SK-N-MC (cell line): ENCODE data around the gene CCDC57.

ENCODE experiments used
- DNase-seq: peaks from one replicate; pipeline ENCODE4 v3.0.0-alpha.2; 2011; ENCODE audit warnings: low read depth, low spot score
- H3K27ac ChIP-seq: fragments of 200-600 bp; sonication (generic); 2 replicates; pipeline ENCODE4 v1.5.1; 2016; ENCODE audit warnings: mixed run types
- H3K36me3 ChIP-seq: fragments of 200-600 bp; sonication (generic); 2 replicates; pipeline ENCODE4 v1.6.1; 2017; ENCODE audit warnings: antibody characterized with exemption, low read length, mixed read lengths; ENCODE audit not compliant: insufficient read depth
- H3K4me3 ChIP-seq: fragments of 200-600 bp; sonication (generic); 2 replicates; pipeline ENCODE4 v1.5.1; 2016
- H3K9ac ChIP-seq: fragments of 200-600 bp; sonication (generic); 2 replicates; pipeline ENCODE4 v1.8.0; 2017; ENCODE audit warnings: mixed run types, mixed read lengths; ENCODE audit not compliant: insufficient read length
- H3K9me3 ChIP-seq: fragments of 200-600 bp; sonication (generic); 2 replicates; pipeline ENCODE4 v1.6.1; 2017; ENCODE audit warnings: low read depth, mild to moderate bottlenecking, antibody characterized with exemption, low read length, moderate library complexity, mixed read lengths
- EZH2 ChIP-seq: fragments of 200-600 bp; sonication (generic); IDR thresholded peaks from one replicate; pipeline ENCODE4 v1.6.1; 2017; ENCODE audit warnings: antibody characterized with exemption
- FOXP2 ChIP-seq: optimal IDR thresholded peaks from 2 replicates; pipeline ENCODE3; 2011; ENCODE audit warnings: mild to moderate bottlenecking, moderate library complexity; ENCODE audit not compliant: insufficient read depth; ENCODE audit errors: extremely low read length, control extremely low read depth
- POLR2AphosphoS5 ChIP-seq: IDR thresholded peaks from 2 replicates; pipeline ENCODE4 v1.6.1; 2012; ENCODE audit warnings: mild to moderate bottlenecking, low read depth, low read length, borderline replicate concordance

The CCDC57 gene

GRCh38 chr17:82158825-82159224 lies 53.8 kb downstream of the CCDC57 start:
- no peak overlapping the region for H3K27ac ChIP-seq
- DNase-seq, result no peak
- no peak for TF ChIP-seq POLR2AphosphoS5
- no peak for TF ChIP-seq EZH2
- no peak for TF ChIP-seq FOXP2
- H3K9me3 ChIP-seq, result no peaks in the 10 kb centered on the region
- H3K9ac ChIP-seq, result no peak overlapping the region
- peaks cover 16% of the 10 kb centered on the region; the same call in 1 of the 2 replicates for H3K36me3 ChIP-seq
- H3K4me3 ChIP-seq, result no peak overlapping the region

- Histone ChIP-seq H3K27ac (no peak overlapping the region), H3K4me3 (no peak overlapping the region), H3K9ac (no peak overlapping the region), H3K36me3 (peaks cover 12% of the 10 kb centered on the region; the same call in 1 of the 2 replicates), H3K9me3 (no peaks in the 10 kb centered on the region)
- DNase-seq, result no peak
- TF ChIP-seq FOXP2 (no peak), EZH2 (no peak), POLR2AphosphoS5 (no peak)
Observed at GRCh38 chr17:82157046-82158035, 55.3 kb downstream of the CCDC57 start.

GRCh38 chr17:82156284-82156925 lies 56.2 kb downstream of the CCDC57 start:
- no peak for DNase-seq

GRCh38 chr17:82155606-82156005 lies 57.0 kb downstream of the CCDC57 start:
- TF ChIP-seq EZH2 (no peak), POLR2AphosphoS5 (no peak), FOXP2 (no peak)
- Histone ChIP-seq H3K27ac (no peak overlapping the region), H3K9me3 (no peaks in the 10 kb centered on the region), H3K4me3 (no peak overlapping the region), H3K9ac (no peak overlapping the region), H3K36me3 (peaks cover 5% of the 10 kb centered on the region; the same call in 1 of the 2 replicates)
- no peak for DNase-seq

More at GRCh38 chr17:82156284-82156925, 56.2 kb downstream of the CCDC57 start:
- Histone ChIP-seq H3K9ac (no peak overlapping the region), H3K27ac (no peak overlapping the region), H3K9me3 (no peaks in the 10 kb centered on the region), H3K36me3 (peaks cover 10% of the 10 kb centered on the region; the same call in 1 of the 2 replicates), H3K4me3 (no peak overlapping the region)
- no peak for TF ChIP-seq FOXP2
- TF ChIP-seq EZH2, result no peak
- no peak for TF ChIP-seq POLR2AphosphoS5

- Histone ChIP-seq H3K27ac (no peak overlapping the region), H3K36me3 (peaks cover 1% of the 10 kb centered on the region; the same call in 1 of the 2 replicates), H3K9ac (no peak overlapping the region), H3K9me3 (no peaks in the 10 kb centered on the region), H3K4me3 (no peak overlapping the region)
- no peak for TF ChIP-seq FOXP2
- TF ChIP-seq POLR2AphosphoS5, result no peak
- TF ChIP-seq EZH2, result no peak
- no peak for DNase-seq
Observed at GRCh38 chr17:82154881-82155331, 57.7 kb downstream of the CCDC57 start.

- Histone ChIP-seq H3K9me3 (no peaks in the 10 kb centered on the region), H3K9ac (no peak overlapping the region), H3K27ac (no peak overlapping the region), H3K4me3 (no peak overlapping the region), H3K36me3 (no peaks in the 10 kb centered on the region)
- no peak for DNase-seq
- TF ChIP-seq EZH2 (no peak), POLR2AphosphoS5 (no peak), FOXP2 (no peak)
Observed at GRCh38 chr17:82153745-82154375, 58.8 kb downstream of the CCDC57 start.

GRCh38 chr17:82153295-82153691 lies 59.3 kb downstream of the CCDC57 start:
- no peak for DNase-seq
- no peaks in the 10 kb centered on the region for H3K36me3 ChIP-seq
- no peak overlapping the region for H3K4me3 ChIP-seq
- no peak overlapping the region for H3K9ac ChIP-seq
- H3K27ac ChIP-seq, result no peak overlapping the region
- TF ChIP-seq FOXP2 (no peak), POLR2AphosphoS5 (no peak), EZH2 (no peak)
- no peaks in the 10 kb centered on the region for H3K9me3 ChIP-seq
